C4-2B (cell line): ENCODE measurements around the gene ZFR.

Experiments used
- ZFX ChIP-seq: fragments of 450-650 bp; IDR thresholded peaks from 2 replicates; pipeline ENCODE4 v1.6.1; 2017
- TF ChIP-seq, protein P1 (sequence below): fragments of 450-650 bp; conservative IDR thresholded peaks from 2 replicates; pipeline ENCODE4 v1.5.1; 2017; ENCODE audit warnings: mild to moderate bottlenecking

DNA sequence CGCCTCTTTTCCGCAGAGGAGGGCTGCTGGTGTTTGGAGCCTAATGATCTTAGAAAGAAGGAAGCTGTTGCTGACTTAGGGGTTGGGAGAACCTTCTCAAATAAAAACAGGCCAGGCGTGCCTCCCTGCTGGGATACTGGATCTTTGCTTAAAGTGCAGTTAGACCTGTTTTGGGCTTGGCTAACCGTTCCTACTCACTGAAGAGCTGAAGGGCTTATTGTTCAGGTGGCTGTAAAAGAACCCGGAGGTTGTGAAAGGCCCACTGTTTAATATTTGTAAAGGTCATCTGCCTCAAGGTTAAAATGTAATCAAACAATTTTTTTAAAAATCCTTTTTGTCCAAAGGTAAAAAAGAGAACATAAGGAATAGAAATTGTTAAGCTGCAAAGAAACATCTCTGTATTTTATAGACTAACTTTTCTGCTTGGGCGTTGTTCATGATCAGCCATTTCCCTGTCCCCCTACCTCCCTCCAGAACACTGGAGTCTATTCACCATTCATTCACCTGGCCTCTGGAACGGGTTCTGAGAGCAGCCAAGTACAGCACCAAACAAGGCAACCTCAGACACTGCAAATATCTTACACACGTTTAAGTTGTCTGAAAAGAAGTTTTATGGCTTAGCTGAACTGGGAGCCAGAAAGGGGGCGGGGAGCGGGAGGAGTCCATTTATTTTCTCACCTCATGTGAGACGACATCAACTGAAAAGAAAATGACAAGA lies 113.2 kb downstream of the ZFR start:
- TF ChIP-seq, protein P1, sequence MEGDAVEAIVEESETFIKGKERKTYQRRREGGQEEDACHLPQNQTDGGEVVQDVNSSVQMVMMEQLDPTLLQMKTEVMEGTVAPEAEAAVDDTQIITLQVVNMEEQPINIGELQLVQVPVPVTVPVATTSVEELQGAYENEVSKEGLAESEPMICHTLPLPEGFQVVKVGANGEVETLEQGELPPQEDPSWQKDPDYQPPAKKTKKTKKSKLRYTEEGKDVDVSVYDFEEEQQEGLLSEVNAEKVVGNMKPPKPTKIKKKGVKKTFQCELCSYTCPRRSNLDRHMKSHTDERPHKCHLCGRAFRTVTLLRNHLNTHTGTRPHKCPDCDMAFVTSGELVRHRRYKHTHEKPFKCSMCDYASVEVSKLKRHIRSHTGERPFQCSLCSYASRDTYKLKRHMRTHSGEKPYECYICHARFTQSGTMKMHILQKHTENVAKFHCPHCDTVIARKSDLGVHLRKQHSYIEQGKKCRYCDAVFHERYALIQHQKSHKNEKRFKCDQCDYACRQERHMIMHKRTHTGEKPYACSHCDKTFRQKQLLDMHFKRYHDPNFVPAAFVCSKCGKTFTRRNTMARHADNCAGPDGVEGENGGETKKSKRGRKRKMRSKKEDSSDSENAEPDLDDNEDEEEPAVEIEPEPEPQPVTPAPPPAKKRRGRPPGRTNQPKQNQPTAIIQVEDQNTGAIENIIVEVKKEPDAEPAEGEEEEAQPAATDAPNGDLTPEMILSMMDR: no peak
- no peak for TF ChIP-seq ZFX
